GM18868 (cell line): ENCODE results near the gene STAT6.
"Not testable (repeated sequence)": the region's sequence is repeated elsewhere in the genome, so short reads cannot be mapped to it uniquely, and the experiment has no call there.

Experiments used
- ATAC-seq: cut with Tn5 transposase; IDR thresholded peaks from one replicate; pipeline ENCODE4 v1.9.1; 2021; ENCODE audit warnings: mild to moderate bottlenecking, moderate library complexity; ENCODE audit not compliant: unreplicated experiment

Gene STAT6

GRCh38 chr12:57127101-57127725 is 16.1 kb upstream of the STAT6 start:
- ATAC-seq: no peak

- ATAC-seq: no peak
These were observed 15.4 kb upstream of the STAT6 start for GRCh38 chr12:57126561-57126960.

DNA sequence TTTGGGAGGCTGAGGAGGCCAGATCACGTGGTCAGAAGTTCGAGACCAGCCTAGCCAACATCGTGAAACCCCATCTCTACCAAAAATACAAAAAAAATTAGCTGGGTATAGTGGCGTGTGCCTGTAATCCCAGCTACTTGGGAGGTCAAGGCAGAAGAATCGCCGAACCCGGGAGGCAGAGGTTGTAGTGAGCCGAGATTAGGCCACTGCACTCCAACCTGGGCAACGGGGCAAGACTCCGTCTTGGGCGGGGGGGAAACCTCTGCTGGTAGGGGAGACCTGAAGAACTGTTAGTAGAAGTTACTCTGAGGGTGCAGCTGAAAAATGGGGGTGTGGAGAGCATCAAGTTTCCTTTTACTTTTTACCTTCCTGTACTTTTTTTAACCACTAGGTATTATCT is 14.9 kb upstream of the STAT6 start:
- no peak for ATAC-seq

GRCh38 chr12:57124261-57124877 is 13.2 kb upstream of the STAT6 start:
- no peak for ATAC-seq

DNA sequence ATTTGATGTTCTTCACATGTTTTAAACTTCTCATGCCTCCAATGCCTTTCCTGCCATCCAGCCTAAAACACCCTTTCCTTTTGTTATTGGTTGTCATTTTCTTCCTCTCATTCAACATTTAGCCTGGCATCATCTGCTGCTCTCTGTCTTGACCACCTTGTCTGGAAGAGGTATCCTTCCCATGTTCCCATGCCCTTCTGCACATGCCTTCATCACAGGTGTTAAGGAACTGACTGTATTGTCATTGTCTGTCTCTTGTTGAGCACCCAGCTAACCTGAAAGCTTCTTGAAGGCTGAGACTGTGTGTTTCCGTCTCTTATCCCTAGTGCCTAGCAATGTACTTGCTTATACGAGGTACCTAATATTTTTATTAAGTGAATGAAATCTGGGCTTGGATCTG is 12.7 kb upstream of the STAT6 start:
- no peak for ATAC-seq

DNA sequence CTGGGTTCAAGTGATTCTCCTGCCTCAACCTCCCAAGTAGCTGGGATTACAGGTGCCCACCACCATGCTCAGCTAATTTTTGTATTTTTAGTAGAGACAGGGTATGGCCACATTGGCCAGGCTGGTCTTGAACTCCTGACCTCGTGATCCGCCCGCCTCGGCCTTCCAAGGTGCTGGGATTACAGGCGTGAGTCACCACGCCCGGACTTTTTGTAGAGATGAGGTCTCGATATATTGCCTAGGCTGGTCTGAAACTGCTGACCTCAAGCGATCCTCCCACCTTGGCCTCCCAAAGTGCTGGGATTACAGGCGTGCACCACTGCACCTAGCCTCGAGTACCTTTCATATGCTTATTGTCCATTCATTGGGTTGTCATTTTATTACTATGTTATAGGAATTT is 9.6 kb upstream of the STAT6 start:
- ATAC-seq: not testable (repeated sequence)

DNA sequence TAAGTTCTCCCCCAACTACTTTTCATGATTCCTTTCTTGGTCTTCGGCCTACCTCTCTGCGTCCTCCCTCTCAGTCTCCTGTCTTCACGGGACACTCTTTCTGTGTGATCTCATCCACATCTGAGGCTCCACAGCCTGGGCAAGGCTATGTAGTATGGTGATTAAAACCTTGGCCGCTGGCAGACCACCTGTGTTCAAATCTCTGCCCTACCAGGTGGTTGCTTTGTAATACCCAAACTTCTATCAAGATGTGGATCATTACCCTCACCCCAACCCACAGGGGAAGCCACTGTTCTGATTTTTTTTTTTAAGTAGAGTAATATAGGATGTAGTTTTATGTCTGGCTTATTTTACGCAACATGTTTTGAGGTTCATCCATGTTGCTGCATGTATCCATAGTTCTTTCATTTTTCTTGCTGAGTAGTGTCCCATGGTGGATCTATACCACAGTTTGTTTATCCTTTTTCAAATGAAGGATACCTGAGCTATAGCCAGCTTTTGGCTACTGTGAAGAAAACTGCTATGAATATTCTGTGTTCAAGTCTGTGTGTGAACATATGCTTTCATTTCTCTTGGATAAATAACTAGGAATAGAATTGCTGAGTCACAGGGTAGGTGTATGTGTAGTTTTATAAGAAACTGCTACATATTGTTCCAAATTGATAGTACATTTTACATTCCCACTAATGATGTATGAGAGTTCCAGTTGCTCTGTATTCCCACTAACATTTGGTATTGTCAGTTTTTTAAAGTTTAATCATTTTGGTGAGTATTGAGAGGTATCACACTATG is 8.3 kb upstream of the STAT6 start:
- ATAC-seq: no peak

DNA sequence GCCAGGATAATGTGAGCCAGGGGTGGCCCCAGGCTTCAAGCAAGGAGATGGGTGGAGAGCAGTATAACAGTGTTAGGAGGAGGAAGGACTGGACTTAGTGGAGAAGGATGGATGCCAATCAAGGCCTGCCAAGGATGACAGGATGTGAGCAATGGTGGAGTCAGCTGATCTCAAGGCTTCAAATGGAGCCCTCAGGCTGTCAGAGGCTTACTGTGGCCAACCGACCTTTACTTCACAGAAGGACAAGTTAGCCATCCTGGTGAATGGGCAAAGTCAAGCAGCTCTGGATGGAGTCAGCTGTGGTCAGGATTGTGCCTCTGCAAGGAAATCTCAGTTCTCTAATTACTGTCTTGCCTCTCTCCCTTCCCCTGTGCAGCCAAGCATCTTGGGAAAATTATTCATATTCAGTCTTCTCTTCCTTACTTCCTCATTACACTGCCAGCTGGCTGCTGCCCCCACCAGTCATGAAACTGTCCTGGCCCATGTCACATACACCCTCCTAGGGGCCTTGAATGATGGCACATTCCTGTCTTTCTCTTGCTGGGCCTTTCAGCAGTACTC is 7.6 kb upstream of the STAT6 start:
- no peak for ATAC-seq

DNA sequence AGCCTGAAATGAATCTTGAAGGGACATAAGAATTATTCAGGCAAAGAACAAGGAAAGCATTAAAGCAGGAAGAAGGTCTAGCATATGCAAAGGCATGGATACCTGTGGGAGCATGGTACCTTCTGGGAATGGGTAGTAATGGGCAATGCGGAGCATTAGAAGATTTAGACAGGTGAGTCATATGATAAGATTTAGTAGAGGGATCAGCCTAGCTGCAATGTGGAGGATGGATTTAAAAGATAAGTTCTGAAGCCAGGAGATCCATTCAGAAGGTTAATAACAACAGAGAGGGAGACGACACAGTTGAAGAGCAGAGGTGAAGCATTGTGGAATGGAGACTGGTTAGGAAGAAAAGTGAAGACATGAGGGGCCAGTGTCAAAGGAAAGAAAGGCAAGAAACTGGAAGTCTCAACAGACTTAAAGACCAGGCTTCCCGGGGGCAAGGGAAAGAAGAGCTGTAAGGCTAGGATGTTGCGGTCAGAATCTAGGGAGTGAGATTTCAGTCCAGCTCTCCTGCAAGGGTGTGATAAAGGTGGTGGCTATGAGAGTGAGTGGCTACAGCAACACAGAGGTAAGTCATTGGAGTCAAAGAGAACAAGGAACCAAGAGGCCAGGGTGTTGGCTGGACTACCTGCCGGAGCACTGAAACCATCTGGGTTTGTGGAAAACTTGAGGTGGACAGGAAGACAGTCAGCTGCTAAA is 5.6 kb upstream of the STAT6 start:
- ATAC-seq: no peak

- peak; percentile 50 for ATAC-seq
These were observed 1.5 kb upstream of the STAT6 start for GRCh38 chr12:57112492-57113294.

- peak; percentile 67 for ATAC-seq
These were observed 795 bp downstream of the STAT6 start for GRCh38 chr12:57110104-57111030.

GRCh38 chr12:57109207-57110103 is 1.7 kb downstream of the STAT6 start:
- ATAC-seq: no peak

GRCh38 chr12:57107456-57108155 is 3.6 kb downstream of the STAT6 start:
- ATAC-seq: no peak

DNA sequence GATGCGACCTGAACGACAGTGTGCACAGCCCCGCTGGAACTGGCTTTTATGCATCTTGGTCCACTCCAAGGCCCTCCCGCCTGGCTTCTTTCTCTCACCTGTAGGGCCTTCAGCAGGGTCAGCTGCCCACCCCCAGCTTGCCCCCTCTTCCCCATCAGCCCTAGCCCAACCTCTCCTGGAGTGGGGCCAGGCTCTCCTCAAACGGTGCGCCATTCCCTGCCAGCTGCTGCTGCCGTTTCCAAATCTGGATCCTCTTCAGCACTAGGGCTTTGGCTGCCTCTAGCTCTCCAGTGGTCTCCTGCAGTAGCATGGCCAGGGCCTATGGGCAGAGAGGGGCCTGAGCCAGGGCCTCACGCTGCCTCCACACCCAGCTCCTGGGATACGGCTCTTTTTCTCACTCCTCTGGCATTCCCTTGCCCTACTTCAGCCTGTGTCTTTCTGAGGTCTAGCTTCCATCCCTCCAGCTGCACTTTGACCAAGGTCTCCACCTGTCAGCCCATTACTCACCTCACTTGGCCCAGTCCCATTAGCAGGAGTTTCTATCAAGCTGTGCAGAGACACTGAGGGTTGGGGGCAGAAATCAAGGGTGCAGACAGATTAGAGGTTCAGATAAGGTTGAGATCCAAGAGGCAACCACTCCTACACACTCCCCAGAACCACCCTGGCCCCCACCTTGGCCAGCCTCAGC is 5.0 kb downstream of the STAT6 start:
- ATAC-seq: no peak

- ATAC-seq: no peak
These were observed 6.0 kb downstream of the STAT6 start for GRCh38 chr12:57105011-57105753.

DNA sequence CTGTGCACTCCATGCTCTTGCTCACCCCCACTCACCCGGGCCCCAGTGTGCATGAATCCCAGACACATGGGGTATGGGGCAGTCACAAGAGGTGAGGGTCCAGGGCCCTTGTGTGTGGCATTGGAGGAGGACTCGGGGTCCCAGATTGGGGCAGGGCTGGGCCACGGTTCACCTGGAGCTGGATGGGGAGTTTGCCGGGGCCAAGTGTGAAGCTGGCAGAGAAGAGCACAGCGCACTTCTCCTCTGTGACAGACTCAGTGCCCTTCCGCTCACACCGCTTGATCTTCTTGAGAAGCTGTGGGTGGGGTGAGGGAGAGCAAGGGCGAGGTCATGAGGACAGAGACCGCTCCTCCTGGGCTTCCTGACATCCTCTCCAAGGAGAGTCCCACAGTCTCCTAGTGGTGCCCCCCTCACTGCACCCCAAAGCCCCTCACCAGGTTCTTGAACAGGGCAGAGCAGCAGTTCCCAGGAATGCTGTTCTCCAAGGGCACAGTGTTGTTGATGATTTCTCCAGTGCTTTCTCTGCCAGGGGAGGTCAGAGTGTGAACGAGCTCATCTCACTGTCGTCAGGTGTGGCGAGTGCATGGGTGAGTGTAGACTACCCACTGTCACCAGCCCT is 6.8 kb downstream of the STAT6 start:
- ATAC-seq: no peak
